ENCODE measurements around the gene PRAMEF7.
"Not testable (repeated sequence)": the region's sequence is repeated elsewhere in the genome, so short reads cannot be mapped to it uniquely, and the experiment has no call there.

- TF ChIP-seq, protein P1, sequence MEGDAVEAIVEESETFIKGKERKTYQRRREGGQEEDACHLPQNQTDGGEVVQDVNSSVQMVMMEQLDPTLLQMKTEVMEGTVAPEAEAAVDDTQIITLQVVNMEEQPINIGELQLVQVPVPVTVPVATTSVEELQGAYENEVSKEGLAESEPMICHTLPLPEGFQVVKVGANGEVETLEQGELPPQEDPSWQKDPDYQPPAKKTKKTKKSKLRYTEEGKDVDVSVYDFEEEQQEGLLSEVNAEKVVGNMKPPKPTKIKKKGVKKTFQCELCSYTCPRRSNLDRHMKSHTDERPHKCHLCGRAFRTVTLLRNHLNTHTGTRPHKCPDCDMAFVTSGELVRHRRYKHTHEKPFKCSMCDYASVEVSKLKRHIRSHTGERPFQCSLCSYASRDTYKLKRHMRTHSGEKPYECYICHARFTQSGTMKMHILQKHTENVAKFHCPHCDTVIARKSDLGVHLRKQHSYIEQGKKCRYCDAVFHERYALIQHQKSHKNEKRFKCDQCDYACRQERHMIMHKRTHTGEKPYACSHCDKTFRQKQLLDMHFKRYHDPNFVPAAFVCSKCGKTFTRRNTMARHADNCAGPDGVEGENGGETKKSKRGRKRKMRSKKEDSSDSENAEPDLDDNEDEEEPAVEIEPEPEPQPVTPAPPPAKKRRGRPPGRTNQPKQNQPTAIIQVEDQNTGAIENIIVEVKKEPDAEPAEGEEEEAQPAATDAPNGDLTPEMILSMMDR (IDR thresholded peaks at IDR 0.05 in 8 of 11, conservative IDR thresholded peaks at IDR 0.05 in 3 of 11), result not testable (repeated sequence)
- TF ChIP-seq POLR2AphosphoS5, POLR2A (IDR thresholded peaks at IDR 0.05): not testable (repeated sequence)
Measured at GRCh38 chr1:12947480-12947879, 31.1 kb downstream of the PRAMEF7 start, which contains the start of gene PRAMEF6.

Measured in spleen (tissue), 7 donors.